GM21526 (cell line): Measurements from ENCODE around the gene MLLT11.
A peak's percentile ranks its signal among the peaks of the same experiment; 100 is the strongest.
"Not testable (repeated sequence)": the region's sequence is repeated elsewhere in the genome, so short reads cannot be mapped to it uniquely, and the experiment has no call there.

Experiments
- ATAC-seq: cut with Tn5 transposase; IDR thresholded peaks from one replicate; pipeline ENCODE4 v1.9.1; 2021; ENCODE audit warnings: moderate library complexity; ENCODE audit not compliant: unreplicated experiment, low FRiP score

The MLLT11 gene

GRCh38 chr1:151055581-151055980, 4.6 kb upstream of the MLLT11 start:
- no peak for ATAC-seq

DNA sequence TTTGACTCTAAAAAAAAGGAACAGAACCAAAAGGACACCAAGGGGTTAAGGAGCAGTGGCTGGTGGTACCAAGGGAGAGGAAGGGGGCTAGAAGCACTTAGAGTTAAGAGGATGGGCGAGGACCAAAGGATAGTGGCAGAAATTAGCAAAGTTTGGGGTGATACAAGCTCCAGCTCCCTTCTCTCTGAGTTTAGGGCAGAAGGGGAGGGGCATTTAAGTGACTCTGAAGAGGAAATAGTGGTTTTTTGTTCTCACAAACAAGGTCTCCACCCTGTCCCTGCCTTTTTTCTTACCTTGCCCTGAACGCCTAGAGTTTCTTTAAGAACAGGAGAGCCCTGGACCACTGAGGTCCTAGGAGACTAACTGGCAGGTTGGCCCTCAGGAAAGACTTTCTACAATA, 4.0 kb upstream of the MLLT11 start:
- ATAC-seq, result no peak

- ATAC-seq, result no peak
Measured at GRCh38 chr1:151058692-151059091, 1.5 kb upstream of the MLLT11 start.

DNA sequence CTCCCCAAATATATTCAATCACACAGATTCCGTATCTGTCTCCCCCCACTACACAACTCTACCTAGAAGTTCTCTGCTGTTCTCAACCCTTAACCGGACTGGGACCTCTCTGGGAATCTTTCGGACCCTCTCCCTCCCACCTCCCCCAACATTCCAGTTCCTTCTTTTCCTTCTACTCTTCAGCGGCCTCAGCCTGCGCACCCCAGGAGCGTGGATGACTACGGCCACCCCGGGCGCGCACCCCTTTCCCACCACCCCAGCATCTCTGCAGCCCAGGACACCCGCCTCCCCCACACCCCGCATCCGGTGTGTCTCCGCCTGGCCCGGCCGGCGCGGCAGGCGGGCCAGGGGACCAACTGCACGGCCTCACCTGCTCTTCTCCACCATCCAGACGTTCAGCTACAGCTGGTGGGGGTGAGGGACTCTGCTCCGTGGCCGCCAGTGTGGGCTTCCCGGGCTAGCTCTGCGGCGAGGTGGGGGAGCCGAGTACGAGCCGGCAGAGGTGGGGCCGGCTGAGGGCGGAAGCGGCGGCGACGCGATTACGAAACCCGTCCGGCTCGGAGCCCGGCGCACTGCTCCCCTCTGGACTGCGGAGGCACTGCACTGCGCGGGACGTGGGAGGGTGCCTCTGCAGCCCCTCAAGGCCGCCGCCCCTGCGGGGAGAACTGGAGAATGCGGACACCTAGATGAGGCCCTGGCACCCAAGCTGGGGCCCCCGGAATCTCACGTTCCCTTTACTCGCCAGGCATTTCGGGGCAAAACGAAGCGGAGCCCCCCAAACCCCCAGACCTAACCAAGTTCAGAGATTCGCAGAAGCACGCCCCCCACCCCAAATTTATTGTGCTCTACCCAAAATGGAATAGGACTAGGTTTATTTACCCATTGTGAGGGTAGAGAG, 839 bp upstream of the MLLT11 start, which contains the start of gene CDC42SE1:
CDC42SE1 (minus strand) TSS at position 514 of the 898 bp plus-strand sequence. CDS start 3,892 bp downstream, outside the sequence.
- peak; percentile 80 for ATAC-seq

- ATAC-seq, result no peak
Measured at GRCh38 chr1:151060657-151061421, 642 bp downstream of the MLLT11 start.

GRCh38 chr1:151061704-151062103, 1.5 kb downstream of the MLLT11 start:
- ATAC-seq, result no peak

DNA sequence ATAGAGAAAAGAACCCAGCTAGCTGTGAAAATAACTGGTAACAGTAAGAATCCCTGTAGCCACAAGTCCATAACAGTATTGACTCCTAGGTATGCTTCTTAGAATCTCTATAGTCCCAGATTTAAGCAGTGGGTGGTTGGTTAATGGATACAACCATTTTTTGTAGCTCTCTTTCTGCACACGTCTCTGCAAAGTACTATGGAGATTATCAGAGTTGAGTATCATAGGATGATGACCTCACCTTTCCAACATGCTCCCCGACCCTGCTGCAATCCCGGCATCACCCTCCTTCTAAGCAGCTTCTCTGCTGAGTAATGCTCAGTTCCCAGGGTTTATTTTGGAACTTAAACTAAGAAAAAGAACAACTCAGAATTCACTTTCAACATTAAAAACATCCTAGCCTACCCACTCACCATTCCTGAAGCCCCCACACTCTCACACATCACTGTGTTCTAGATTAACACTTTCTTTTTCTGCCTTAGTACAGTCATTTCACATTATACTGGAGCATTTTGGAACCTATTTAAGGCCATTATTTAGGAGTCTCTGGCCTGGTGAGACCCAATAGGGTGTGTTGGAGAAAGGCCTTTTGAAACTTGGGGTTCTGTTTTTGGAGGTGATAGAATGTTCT, 2.7 kb downstream of the MLLT11 start:
- ATAC-seq, result no peak

DNA sequence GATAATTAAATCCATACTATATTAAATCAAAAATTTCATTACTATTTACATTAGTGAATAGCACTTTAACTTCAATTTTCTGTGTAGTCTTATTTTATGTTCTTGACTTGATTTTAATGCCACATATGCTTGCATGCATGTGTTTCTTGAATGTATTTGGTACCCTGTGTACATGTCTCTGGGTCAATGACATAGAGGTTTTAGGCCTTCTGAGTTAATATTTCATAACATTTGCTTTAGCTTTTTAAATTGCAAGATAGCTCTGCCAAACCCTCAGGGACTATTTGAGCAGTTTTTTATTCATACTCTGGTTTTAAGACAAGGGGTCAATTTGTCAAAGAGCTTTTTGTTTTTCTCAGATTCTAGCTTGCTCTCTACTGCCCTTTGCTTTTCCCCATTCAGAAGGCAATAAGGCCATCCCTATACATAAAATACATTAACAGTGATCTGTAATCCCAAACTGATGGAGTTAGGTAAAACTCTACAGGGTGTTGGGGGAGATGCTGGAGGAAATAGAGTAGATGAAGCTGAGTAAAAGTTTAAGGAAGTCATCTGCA, 5.0 kb downstream of the MLLT11 start:
- no peak for ATAC-seq

- no peak for ATAC-seq
Measured at GRCh38 chr1:151067185-151067584, 7.0 kb downstream of the MLLT11 start.

DNA sequence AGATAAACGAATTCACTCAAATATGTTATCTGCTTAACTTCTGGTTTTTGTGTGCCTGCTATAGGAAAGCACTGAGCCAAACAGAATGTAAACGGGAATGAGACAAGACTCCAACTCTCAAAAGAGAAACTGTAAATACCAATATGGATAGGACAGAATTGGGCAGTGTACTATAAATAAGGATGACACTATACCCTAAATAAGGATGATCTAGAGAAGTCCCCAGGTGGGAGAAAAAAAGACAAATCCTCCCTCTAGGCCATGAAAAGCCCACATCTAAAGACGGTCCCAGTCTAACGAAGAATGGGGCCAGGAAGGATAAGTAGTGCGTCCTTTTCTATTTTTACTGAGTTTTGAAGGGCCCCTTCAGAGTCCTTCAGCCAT, 8.9 kb downstream of the MLLT11 start:
- ATAC-seq, result no peak

DNA sequence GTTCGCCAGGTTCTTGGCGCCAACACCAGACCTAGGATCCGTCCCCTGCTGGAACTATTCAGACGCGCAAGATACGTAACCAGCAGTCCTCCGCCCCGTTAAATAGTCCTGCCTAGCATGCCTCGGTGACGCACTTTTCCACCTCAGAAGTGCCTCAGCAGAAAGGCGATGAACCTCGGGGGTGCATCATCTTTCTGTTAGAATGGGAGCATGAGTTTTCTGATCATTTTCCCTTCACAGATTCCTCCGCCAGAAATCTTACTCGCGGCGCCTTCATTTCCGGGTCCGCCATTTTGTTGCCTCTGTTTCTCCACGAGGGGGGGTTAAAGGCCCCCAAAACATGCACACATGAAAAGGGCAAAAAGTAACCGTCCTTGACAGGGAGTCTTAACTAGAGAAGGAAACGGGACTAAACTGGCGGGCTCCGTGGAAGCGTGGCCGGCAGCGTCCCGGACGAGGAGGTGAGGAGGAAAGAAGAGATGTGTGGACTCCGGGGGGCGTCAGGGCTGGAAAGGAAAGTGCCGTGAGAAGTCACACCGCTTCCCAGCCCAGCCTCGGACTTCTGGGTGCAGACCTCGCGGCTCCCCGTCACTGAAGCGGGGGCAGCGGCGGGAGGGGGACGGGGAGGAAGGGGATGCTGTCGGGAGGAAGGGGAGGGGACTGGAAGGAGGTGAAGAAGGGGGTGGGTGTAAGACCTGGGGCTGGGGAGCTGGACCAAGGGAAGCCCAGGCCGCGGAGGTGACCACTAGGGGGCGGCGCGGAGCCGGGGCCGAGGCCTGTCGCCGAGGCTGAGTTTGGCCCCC, 10.5 kb downstream of the MLLT11 start, which contains the start of gene GABPB2:
GABPB2 (plus strand) TSS at position 288 of the 803 bp plus-strand sequence. CDS start 17,429 bp downstream, outside the sequence.
- ATAC-seq, result peak; percentile 59

DNA sequence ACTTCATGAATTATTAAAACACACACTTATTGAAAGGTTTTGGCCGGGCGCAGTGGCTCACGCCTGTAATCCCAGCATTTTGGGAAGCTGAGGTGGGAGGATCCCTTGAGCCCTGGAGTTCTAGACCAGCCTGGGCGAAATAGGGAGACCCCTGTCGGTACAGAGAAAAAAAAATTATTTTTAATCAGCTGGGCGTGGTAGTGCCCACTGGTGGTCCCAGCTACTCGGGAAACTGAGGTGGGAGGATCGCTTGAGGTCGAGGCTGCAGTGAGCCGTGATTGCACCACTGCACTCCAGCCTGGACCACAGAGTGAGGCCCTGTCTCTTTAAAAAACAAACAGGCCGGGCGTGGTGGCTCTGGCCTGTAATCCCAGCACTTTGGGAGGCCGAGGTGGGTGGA, 12.0 kb downstream of the MLLT11 start:
- ATAC-seq, result no peak

- ATAC-seq, result no peak
Measured at GRCh38 chr1:151085953-151086559, 25.9 kb downstream of the MLLT11 start.

GRCh38 chr1:151097426-151097825, 37.2 kb downstream of the MLLT11 start:
- ATAC-seq, result not testable (repeated sequence)

- no peak for ATAC-seq
Measured at GRCh38 chr1:151098126-151098525, 37.9 kb downstream of the MLLT11 start.

DNA sequence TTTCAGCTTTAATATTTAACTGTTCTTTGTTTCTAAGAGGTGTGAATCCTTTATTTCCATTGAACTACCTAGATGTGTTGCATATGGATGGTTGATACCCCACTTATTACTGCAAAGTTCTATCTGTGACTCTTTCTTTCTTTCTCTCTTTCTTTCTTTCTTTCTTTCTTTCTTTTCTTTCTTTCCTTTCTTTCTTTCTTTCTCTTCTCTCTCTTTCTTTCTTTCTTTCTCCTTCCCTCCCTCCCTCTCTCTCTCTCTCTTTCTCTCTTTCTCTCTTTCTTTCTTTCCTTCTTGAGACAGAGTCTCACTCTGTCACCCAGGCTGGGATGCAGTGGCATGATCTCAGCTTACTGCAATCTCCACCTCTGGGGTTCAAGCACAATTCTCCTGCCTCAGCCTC, 44.4 kb downstream of the MLLT11 start:
- ATAC-seq, result no peak

- no peak for ATAC-seq
Measured at GRCh38 chr1:151106894-151107293, 46.7 kb downstream of the MLLT11 start.

DNA sequence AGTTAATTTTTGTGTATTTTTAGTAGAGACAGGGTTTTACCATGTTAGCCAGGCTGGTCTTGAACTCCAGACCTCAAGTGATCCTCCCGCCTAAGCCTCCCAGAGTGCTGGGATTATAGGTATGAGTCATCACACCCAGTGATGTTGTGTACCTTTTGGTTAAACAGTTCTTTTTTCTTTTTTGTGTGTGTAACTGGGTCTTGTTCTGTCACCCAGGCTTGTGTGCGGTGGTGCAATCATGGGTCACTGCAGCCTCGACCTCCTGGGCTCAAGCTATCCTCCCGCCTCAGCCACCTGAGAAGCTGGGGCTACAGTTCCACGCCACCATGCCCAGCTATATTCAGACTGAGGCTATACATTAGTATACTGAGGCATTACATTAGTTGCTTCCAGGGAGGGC, 48.1 kb downstream of the MLLT11 start:
- ATAC-seq, result no peak

DNA sequence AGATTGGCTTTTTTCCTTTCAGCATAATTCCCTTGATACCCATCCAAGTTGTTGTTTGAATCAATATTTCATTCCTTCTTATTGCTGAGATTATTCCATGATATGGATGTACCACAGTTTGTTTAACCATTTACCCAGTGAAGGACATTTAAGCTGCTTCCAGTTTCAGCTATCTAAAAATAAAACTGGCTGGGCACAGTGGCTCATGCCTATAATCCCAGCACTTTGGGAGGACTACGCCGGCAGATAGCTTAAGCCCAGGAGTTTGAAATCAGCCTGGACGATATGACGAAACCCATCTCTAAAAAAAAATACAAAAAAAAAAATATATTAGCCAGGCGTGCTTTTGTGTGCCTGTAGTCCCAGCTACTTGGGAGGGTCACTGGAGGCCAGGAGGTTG, 53.7 kb downstream of the MLLT11 start:
- no peak for ATAC-seq
